ENCODE measurements around the gene MED25.
A peak's percentile ranks its signal among the peaks of the same experiment; 100 is the strongest.

MED25 gene

DNA sequence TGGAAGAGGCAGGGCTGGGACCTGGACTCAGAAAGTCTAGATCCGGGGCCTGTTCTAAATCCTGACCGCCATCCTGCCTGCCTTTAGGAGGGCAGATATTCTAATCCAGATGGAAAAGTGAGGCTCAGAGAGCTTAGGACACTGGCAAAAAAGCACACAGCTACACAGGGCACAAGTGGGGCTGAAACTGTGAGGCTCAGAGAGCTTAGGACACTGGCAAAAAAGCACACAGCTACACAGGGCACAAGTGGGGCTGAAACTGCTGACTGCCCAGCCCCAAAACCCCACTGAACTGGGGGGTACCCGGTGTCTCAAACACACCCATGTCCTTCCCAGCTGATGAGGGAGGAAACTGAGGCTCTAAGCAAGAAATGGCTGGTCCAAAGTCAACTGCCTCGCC lies 57.1 kb downstream of the MED25 start:
- DNase-seq, result no peak

DNA sequence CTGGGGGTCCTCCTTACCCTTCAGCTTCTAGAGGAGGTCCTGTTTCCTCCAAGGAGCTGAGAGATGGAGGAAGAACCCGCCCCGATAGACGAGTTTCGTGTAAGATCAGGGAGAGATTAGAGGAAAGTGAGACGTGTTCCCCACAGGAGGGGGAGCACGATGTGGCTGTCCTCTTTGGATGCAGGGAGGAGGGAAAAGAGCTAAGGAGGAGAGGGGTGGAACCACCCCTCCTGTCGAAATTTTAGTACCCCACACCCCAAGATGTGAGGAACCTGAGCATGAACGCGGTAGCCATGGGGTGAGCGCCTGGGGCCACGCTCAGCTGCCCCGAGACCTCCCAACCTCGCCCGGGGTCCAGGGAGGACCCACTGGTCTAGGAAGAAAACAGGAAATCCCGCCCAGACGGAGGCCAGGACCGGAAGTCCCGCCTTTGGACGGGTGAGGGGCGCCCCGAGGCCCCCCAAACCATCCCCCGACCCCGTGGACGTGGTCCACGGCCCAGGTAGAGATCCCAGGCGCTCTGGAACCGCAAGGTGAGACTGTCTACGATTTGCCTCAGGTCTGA lies 57.9 kb downstream of the MED25 start:
- no peak for DNase-seq

DNA sequence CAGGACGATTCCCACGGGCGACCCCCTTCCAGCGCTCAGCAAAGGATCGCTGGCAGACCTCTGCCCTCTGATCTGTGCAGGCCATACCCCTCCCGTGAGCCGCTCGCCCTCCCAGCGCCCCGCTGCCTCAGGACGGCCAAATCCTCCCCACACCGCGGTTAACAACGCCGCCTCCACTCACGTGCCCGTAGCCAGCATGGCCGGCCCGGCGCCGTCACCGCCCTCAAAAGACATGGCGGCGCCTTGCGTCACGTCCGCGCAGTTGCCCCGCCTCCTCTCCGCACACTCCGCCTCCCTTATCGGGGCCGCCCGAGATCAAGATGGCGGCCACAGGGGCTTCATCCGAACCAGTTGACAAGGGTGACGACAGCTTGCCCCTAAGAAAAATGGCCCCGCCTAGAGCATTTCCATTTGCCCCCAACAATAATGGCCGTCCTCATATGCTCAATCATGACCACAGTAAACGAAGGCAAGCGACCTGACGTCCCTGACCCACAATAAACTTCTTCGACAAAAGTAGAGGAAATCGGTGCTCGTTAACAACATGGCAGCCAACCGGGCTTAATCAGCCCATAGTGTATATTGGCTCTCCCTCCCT lies 58.4 kb downstream of the MED25 start:
- DNase-seq, result peak; percentile 47

DNA sequence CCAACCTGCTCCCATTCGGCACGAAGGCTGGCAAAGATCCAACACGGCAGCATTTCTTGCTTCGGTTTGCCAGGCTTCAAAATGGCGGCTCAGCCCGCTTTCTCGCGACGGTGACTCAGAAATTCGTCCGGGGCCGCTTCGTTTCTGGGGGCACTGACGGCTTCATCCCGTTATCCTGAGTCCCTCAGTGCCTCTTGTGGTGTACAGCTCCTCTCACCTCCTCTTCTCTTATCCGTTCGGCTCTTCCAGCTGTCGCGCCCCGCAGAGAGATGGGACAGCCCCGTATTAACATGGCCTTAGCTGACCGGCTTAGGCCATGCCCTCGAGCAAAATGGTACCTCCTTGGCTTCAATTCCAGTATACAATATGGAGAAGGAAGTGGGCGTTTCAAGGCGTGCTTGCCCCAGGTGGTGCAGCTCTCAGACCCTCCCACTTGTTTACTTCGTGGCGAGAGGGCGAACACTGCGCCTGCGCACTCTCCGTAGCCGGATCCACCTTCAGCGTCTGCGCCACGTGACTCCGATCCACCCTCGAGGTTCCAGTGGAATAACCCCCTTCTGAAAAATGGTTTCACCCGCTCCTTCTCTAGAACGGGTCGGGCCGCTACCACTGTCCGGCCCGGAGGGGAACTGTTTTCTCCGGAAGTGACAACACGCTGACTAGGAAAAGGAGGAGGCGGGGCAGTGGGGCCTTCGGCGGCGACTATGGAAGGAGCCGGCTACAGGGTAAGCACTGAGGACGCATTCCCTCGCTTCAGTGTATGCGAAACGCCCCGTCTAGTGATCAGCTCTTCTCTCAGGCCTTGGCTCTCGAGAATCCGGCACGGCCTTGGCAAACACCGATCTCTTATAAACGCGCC lies 59.2 kb downstream of the MED25 start, which contains the start of the genes AKT1S1 and TBC1D17:
AKT1S1 (minus strand) TSS at position 336 of the 859 bp plus-strand sequence. CDS start 4,060 bp downstream, outside the sequence.
TBC1D17 (plus strand) TSS at position 683 of the 859 bp plus-strand sequence; CDS start at position 705, 22 bp downstream.
- DNase-seq, result peak; percentile 80

DNA sequence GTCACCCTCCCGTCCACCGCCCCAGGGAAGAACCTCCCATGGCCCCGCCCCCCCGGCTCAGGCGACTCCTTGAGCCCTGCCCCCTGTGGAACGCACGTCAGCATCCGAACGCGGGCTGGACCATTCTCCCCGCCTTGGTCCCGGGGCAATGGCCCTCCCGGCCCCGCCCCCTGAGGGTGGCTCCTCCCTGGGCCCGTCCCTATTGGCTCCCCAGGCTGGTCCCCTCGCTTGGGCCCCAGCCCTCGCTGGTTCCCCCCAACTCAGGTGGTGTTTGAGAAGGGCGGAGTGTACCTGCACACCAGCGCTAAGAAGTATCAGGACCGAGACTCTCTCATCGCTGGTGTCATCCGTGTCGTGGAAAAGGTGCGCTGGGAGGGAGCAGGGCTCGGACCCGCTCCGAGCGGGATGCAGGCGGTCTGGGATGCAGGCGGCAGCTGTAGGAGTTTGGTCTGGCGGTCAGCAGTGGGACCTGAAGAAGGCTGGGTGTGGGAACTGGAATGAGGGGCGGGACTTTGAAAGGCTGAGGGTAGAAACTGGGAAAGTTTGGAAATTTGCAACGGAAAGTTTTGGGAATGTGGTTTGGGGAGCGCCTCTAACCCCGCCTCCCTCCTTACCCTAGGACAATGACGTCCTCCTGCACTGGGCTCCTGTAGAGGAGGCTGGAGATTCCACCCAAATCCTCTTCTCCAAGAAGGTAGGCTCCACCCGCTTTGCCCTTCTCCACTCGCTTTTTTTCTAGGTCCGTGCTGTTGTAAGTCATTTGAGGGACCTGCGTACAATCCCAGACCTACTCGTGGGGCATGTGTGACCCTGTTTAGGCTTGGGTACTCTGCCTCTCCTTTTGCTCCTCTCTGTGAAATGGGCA lies 60.0 kb downstream of the MED25 start:
- DNase-seq, result peak; percentile 33

DNA sequence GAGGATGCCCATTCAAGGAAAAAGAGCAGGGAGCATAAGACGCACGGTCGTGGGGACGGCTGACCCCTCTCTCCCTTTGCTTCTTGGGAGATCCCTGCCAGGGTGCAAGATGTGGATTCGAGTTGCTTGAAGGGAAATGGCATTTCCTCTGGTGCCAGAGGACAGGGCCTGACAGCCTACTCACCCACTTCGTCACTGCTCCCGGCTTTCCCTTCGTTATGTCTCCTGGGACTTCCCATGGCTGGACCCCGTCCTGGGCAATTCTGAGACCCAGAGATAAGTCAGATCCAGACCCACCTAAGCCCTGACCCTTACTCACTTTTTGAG lies 60.6 kb downstream of the MED25 start:
- DNase-seq, result no peak

DNA sequence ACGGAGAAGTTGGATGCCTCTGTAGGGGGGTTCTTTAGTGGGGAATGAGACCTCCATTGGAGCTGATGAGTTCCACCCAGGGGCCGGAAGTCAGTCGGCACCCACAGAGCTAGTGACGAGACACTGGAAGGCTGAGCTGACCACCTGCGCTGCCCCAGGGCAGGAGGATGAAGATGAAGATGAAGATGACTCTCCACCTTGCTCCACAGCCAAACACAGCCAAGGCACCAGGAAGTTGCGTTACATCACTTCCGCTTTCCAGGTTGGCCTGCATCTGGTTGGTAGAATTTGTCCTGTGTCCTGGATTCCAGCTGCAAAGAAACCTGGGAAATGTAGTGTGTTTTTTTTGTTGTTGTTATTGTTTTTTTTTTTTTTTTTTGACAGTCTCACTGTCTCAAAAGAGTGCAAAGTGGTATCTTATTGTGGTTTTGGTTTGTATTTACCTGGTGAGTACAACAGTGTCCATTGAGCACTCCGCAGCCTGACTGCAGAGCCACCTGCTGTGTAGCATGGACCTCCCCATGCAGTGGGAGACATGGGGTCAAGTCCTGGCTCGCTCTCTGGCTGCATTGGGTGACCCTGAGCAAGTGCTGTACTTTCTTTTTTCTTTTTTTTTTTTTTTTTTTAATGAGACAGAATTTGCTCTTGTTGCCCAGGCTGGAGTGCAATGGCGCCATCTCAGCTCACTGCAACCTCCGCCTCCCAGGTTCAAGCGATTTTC lies 61.3 kb downstream of the MED25 start:
- no peak for DNase-seq

DNA sequence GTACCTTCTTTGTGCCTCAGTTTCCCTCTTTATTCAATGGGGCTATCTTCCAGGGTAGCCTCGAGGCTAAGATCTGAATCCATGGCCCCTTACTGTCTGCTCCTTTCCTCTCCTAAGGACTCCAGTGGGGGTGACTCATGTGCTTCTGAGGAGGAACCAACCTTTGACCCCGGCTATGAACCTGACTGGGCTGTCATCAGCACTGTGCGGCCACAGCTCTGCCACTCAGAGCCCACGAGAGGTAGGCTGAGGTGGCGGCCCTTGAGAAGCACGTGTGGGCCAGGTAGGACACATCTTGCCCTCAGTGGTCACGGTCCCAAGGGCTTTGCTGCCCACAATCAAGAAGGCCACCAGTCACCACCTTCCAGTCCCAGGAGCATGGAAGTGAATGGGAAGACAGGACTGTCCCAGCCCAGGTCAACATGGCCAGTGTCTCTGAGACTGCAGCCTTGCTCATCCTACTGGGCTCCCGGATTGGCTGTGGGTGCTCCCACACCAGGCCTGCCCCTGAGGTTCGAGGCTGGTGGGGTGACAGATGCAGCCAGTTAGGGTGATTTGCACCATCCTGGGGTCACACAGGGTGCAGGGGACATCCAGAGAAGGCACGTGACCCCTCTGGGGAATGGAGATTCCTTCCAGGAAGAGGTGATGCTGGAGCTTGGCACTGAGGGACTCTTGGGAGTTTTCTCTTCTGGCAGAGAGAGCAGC lies 62.2 kb downstream of the MED25 start:
- DNase-seq, result no peak

DNA sequence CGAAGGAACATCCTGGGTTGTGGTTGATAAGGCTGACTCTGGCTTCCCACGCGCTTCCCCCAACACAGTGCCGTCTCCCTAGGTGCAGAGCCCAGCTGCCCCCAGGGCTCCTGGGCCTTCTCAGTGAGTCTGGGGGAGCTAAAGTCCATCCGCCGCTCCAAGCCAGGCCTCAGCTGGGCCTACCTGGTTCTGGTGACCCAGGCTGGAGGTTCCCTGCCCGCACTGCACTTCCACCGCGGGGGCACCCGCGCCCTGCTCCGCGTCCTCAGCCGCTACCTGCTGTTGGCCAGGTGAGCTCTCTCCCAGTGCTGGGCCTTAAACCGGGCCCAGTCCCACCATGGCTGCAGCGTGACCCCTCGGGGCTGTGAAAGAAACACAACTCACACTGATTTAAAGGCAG lies 63.1 kb downstream of the MED25 start:
- no peak for DNase-seq

DNA sequence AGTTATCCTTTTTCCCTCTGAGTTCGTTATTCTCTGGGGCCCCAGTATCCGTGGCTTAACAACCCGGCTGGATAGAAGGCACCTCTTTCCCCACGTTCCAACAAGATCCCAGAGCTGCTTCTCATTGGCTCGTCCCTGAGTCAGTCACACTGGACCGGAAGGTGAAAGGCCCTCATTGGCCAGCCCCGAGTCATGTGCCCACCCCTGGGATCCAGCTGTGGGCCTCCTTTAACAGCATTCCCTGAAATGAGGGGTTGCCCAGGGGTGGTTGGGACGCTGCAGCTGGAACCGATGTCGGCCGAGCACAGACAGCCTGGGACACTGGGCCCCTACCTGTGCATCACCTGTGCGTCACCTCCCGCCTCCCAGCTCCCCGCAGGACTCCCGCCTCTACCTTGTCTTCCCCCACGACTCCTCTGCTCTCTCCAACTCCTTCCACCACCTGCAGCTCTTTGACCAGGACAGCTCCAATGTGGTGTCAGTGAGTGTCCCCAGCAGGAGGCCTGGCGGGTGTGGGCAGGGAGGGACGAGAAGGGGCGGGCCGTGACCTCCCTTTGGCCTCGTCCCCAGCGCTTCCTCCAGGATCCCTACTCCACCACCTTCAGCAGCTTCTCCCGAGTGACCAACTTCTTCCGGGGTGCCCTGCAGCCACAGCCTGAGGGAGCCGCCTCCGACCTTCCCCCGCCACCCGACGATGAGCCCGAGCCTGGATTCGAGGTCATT lies 63.7 kb downstream of the MED25 start:
- no peak for DNase-seq

DNA sequence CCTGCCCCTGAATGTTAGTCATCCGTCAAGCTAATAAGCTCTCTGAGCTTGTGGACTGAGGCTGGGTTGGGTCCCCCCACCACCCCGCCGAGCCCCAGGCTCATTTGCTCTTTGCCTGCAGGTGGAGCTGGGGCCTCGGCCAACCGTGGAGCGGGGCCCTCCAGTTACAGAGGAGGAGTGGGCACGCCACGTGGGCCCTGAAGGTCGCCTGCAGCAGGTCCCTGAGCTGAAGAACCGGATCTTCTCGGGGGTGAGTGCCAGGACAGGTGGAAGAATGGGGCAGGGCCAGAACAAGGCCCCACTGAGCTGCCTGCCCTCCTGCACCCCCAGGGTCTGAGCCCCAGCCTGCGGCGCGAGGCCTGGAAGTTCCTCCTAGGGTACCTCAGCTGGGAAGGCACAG lies 64.6 kb downstream of the MED25 start:
- no peak for DNase-seq

DNA sequence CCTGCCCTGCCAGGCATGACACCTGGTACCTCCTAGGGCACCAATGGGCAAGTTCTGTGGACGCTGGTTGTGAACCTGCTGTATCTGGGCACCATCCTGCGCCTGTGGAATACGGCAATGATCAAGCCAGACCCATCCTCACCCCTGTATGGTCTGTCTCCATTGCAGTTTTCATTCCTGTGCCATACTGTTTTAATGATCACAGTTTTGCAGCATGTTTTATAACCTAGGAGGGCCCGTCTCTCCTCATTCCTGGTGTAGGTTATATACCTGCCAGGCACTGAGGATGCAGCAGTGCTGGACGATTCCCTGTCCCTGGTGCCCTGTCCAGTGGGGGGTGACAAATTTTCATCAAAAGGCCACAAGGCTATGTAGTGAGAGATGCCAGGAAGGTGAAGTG lies 65.0 kb downstream of the MED25 start:
- no peak for DNase-seq

DNA sequence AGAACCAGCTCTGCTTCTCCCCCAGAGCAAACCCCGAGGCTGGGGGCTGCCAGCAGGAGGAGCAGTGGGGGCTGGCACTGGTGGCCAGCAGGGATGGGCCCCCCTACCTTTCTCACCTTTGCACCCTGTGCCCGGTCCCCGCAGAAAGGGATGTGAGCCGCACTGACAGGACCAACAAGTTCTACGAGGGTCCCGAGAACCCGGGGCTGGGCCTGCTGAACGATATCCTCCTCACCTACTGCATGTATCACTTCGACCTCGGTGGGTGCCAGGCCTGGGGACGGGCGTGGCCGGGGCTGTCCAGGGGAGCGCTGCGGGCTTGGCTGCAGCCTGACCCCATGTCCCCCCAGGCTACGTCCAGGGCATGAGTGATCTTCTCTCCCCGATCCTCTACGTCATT lies 66.0 kb downstream of the MED25 start:
- no peak for DNase-seq

DNA sequence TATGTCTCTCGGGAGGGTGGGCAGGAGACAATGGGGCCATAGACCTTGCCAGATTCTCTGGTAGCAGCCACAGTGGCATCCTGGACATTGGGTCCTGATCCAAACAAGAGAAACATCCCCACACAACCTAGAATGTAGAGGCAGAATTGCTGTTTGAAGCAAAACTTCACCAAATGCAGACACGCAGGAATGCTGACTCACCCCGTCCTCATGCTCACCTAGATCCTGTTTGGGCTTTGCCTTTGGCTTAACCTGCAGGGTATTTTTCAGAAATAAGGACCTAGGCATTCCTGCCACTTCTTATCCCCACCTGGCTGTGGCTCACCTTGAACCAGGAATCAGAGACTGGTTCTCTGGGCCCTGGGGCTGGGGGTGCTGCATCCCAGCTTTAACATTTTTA lies 66.7 kb downstream of the MED25 start:
- no peak for DNase-seq

Data from cortex of kidney (tissue), 1 donor.